Peyer's patch (tissue), 4 donors: ENCODE results near the gene TMIGD3.

Source experiments
- CTCF ChIP-seq, 6 experiments: fragments of 450-650 bp in 4 of 6; fragments of 200-600 bp in 2 of 6; sonication (generic) in 1 of 6; IDR thresholded peaks; one replicate each; pipeline ENCODE4 v1.5.1; 2017 to 2019; ENCODE audit warnings: antibody characterized with exemption in 6 of 6, mild to moderate bottlenecking in 3 of 6, moderate library complexity in 1 of 6
- POLR2A ChIP-seq, 2 donors: fragments of 450-650 bp; IDR thresholded peaks; one replicate each; pipeline ENCODE4 v1.5.1; 2017; ENCODE audit warnings: antibody characterized with exemption in 2 of 2, mild to moderate bottlenecking in 2 of 2, moderate library complexity in 2 of 2

GRCh38 chr1:111474521-111474920, 28.9 kb downstream of the TMIGD3 start:
- TF ChIP-seq CTCF (IDR thresholded peaks at IDR 0.05) (no peak), POLR2A (IDR thresholded peaks at IDR 0.05) (no peak)
